Nephron (organoid): ENCODE results near the gene SEC22A.

Experiments
- H3K27ac Mint-ChIP-seq, 3 experiments: 2 replicates each; pipeline ENCODE4 v1.8.0; 2020; ENCODE audit warnings: mixed read lengths in 3 of 3, mild to moderate bottlenecking in 2 of 3, moderate library complexity in 1 of 3
- H3K27me3 Mint-ChIP-seq: 2 replicates; pipeline ENCODE4 v1.8.0; 2021; ENCODE audit warnings: low read depth, mild to moderate bottlenecking, moderate library complexity, mixed read lengths
- H3K36me3 Mint-ChIP-seq: 2 replicates; pipeline ENCODE4 v1.8.0; 2020; ENCODE audit warnings: low read depth, mixed read lengths
- H3K4me1 Mint-ChIP-seq: 2 replicates; pipeline ENCODE4 v1.8.0; 2020; ENCODE audit warnings: mixed read lengths
- H3K4me3 Mint-ChIP-seq, 3 experiments: 2 replicates each; pipeline ENCODE4 v1.8.0; 2020; ENCODE audit warnings: mild to moderate bottlenecking in 3 of 3, mixed read lengths in 3 of 3, moderate library complexity in 2 of 3
- H3K9me3 Mint-ChIP-seq: 2 replicates; pipeline ENCODE4 v1.8.0; 2020; ENCODE audit warnings: mixed read lengths
- TF ChIP-seq, protein P1 (sequence below), 3 experiments: fragments of 200-600 bp; sonication (generic); IDR thresholded peaks; one replicate each; pipeline ENCODE4 v1.5.0; 2021; ENCODE audit warnings: antibody characterized with exemption in 3 of 3; ENCODE audit not compliant: unreplicated experiment in 3 of 3

The SEC22A gene

DNA sequence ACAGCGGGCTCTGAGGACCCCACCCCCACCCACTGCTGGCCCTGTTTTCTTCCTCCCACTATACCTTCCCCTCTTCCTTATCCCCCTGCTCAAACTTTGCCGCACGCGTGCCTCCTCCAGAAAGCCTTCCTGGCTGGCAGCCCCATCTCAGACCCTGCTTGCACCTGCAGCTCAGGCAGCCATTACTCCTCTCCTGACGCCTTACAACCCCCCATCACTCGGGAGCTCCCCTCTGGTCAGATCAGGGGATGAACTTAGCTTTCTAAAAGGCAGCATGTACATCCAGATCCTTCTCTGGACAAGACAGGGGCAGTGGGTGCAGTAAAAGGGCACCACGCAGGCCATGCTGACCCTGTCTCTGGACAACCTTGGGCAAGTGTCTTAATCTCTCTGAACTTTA lies 94.5 kb downstream of the SEC22A start:
- peaks cover 3% of the 10 kb centered on the region for H3K27me3 Mint-ChIP-seq
- H3K9me3 Mint-ChIP-seq = peaks cover 7% of the 10 kb centered on the region
- H3K36me3 Mint-ChIP-seq = peaks cover 13% of the 10 kb centered on the region
- H3K27ac Mint-ChIP-seq = no peak overlapping the region
- no peak overlapping the region for H3K4me3 Mint-ChIP-seq
- TF ChIP-seq, protein P1, sequence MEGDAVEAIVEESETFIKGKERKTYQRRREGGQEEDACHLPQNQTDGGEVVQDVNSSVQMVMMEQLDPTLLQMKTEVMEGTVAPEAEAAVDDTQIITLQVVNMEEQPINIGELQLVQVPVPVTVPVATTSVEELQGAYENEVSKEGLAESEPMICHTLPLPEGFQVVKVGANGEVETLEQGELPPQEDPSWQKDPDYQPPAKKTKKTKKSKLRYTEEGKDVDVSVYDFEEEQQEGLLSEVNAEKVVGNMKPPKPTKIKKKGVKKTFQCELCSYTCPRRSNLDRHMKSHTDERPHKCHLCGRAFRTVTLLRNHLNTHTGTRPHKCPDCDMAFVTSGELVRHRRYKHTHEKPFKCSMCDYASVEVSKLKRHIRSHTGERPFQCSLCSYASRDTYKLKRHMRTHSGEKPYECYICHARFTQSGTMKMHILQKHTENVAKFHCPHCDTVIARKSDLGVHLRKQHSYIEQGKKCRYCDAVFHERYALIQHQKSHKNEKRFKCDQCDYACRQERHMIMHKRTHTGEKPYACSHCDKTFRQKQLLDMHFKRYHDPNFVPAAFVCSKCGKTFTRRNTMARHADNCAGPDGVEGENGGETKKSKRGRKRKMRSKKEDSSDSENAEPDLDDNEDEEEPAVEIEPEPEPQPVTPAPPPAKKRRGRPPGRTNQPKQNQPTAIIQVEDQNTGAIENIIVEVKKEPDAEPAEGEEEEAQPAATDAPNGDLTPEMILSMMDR (IDR thresholded peaks at IDR 0.05; ENCODE audit: unreplicated experiment in 3 of 3) = no peak
- no peaks in the 10 kb centered on the region for H3K4me1 Mint-ChIP-seq

GRCh38 chr3:123296836-123297626 lies 95.3 kb downstream of the SEC22A start:
- H3K4me3 Mint-ChIP-seq = no peak overlapping the region
- H3K9me3 Mint-ChIP-seq = peaks cover 7% of the 10 kb centered on the region
- TF ChIP-seq, protein P1 (IDR thresholded peaks at IDR 0.05; ENCODE audit: unreplicated experiment in 3 of 3) = no peak
- no peak overlapping the region for H3K27ac Mint-ChIP-seq
- H3K4me1 Mint-ChIP-seq = no peaks in the 10 kb centered on the region
- H3K27me3 Mint-ChIP-seq = peaks cover 3% of the 10 kb centered on the region
- H3K36me3 Mint-ChIP-seq = peaks cover 13% of the 10 kb centered on the region

GRCh38 chr3:123297627-123297899 lies 95.8 kb downstream of the SEC22A start:
- Mint-ChIP-seq H3K27ac (no peak overlapping the region), H3K9me3 (peaks cover 7% of the 10 kb centered on the region), H3K27me3 (peaks cover 3% of the 10 kb centered on the region), H3K4me3 (no peak overlapping the region), H3K36me3 (peaks cover 14% of the 10 kb centered on the region), H3K4me1 (no peaks in the 10 kb centered on the region)
- TF ChIP-seq, protein P1 (IDR thresholded peaks at IDR 0.05; ENCODE audit: unreplicated experiment in 3 of 3) = no peak

GRCh38 chr3:123298903-123299302 lies 97.2 kb downstream of the SEC22A start:
- Mint-ChIP-seq H3K27ac (no peak overlapping the region), H3K4me1 (no peaks in the 10 kb centered on the region), H3K36me3 (peaks cover 14% of the 10 kb centered on the region), H3K9me3 (peaks cover 4% of the 10 kb centered on the region), H3K27me3 (peaks cover 3% of the 10 kb centered on the region), H3K4me3 (no peak overlapping the region)
- TF ChIP-seq, protein P1 (IDR thresholded peaks at IDR 0.05; ENCODE audit: unreplicated experiment in 3 of 3) = no peak

GRCh38 chr3:123299581-123299980 lies 97.8 kb downstream of the SEC22A start:
- peaks cover 8% of the 10 kb centered on the region for H3K36me3 Mint-ChIP-seq
- no peak overlapping the region for H3K27ac Mint-ChIP-seq

More at GRCh38 chr3:123299581-123299980, 97.8 kb downstream of the SEC22A start:
- Mint-ChIP-seq H3K4me1 (no peaks in the 10 kb centered on the region), H3K27me3 (peaks cover 5% of the 10 kb centered on the region), H3K4me3 (no peak overlapping the region), H3K9me3 (no peaks in the 10 kb centered on the region)
- TF ChIP-seq, protein P1 (IDR thresholded peaks at IDR 0.05; ENCODE audit: unreplicated experiment in 3 of 3) = no peak
